ENCODE data around the gene UBP1.

DNA sequence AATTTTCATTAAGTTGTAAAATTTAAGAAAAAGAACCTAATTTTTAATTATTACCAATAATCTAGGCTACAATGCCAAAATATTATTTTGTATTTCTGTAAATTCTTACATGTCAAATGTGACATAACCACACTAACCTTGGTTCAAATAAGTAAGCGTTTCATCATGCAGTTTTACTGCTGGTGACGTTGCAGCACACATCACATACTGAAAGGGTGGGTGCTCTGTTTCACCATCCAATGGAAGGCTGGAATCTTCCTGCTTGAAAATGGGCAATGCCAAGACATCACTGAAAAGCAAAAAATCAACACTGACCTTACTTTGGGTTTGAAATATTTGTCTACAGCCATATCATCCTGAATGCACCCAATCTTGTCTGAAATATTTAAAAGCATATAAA lies 14.8 kb downstream of the UBP1 start:
- no peak for TF ChIP-seq CTCF (IDR thresholded peaks at IDR 0.05)
- no peak for TF ChIP-seq POLR2A (IDR thresholded peaks at IDR 0.05)
- TF ChIP-seq POLR2AphosphoS5 (IDR thresholded peaks at IDR 0.05) = no peak
- TF ChIP-seq EP300 (IDR thresholded peaks at IDR 0.05) = no peak

Data from gastroesophageal sphincter (tissue), 3 donors.